HG03280 (cell line): ENCODE results near the gene CBFA2T2.
"Not testable (repeated sequence)": the region's sequence is repeated elsewhere in the genome, so short reads cannot be mapped to it uniquely, and the experiment has no call there.

Experiments
- ATAC-seq: cut with Tn5 transposase; IDR thresholded peaks from one replicate; pipeline ENCODE4 v1.9.1; 2021; ENCODE audit warnings: mild to moderate bottlenecking, moderate library complexity; ENCODE audit not compliant: unreplicated experiment

The CBFA2T2 gene

GRCh38 chr20:33609504-33609903 lies 119.6 kb downstream of the CBFA2T2 start:
- ATAC-seq = no peak

- ATAC-seq = no peak
Observed at GRCh38 chr20:33611106-33611505, 121.2 kb downstream of the CBFA2T2 start.

GRCh38 chr20:33612001-33612400 lies 122.1 kb downstream of the CBFA2T2 start:
- no peak for ATAC-seq

- ATAC-seq = no peak
Observed at GRCh38 chr20:33621717-33622400, 132.0 kb downstream of the CBFA2T2 start.

GRCh38 chr20:33622705-33623365 lies 132.9 kb downstream of the CBFA2T2 start:
- no peak for ATAC-seq

GRCh38 chr20:33624399-33624798 lies 134.5 kb downstream of the CBFA2T2 start:
- no peak for ATAC-seq

GRCh38 chr20:33626190-33626589 lies 136.3 kb downstream of the CBFA2T2 start:
- no peak for ATAC-seq

- no peak for ATAC-seq
Observed at GRCh38 chr20:33627577-33628216, 137.8 kb downstream of the CBFA2T2 start.

- no peak for ATAC-seq
Observed at GRCh38 chr20:33629533-33629932, 139.6 kb downstream of the CBFA2T2 start.

- ATAC-seq = no peak
Observed at GRCh38 chr20:33629979-33630378, 140.1 kb downstream of the CBFA2T2 start.

GRCh38 chr20:33630507-33630906 lies 140.6 kb downstream of the CBFA2T2 start:
- ATAC-seq = no peak

GRCh38 chr20:33631910-33632309 lies 142.0 kb downstream of the CBFA2T2 start:
- ATAC-seq = not testable (repeated sequence)

- no peak for ATAC-seq
Observed at GRCh38 chr20:33635341-33635740, 145.4 kb downstream of the CBFA2T2 start.

- ATAC-seq = no peak
Observed at GRCh38 chr20:33636776-33637175, 146.9 kb downstream of the CBFA2T2 start.

GRCh38 chr20:33640287-33640686 lies 150.4 kb downstream of the CBFA2T2 start:
- no peak for ATAC-seq

GRCh38 chr20:33644313-33645071 lies 154.6 kb downstream of the CBFA2T2 start:
- ATAC-seq = no peak

- no peak for ATAC-seq
Observed at GRCh38 chr20:33645072-33645358, 155.1 kb downstream of the CBFA2T2 start.

GRCh38 chr20:33645396-33645795 lies 155.5 kb downstream of the CBFA2T2 start:
- ATAC-seq = no peak

- ATAC-seq = no peak
Observed at GRCh38 chr20:33646191-33646590, 156.3 kb downstream of the CBFA2T2 start.

GRCh38 chr20:33646959-33647602 lies 157.2 kb downstream of the CBFA2T2 start:
- ATAC-seq = not testable (repeated sequence)
